ENCODE results near the gene CEMP1.

CEMP1 gene

DNA sequence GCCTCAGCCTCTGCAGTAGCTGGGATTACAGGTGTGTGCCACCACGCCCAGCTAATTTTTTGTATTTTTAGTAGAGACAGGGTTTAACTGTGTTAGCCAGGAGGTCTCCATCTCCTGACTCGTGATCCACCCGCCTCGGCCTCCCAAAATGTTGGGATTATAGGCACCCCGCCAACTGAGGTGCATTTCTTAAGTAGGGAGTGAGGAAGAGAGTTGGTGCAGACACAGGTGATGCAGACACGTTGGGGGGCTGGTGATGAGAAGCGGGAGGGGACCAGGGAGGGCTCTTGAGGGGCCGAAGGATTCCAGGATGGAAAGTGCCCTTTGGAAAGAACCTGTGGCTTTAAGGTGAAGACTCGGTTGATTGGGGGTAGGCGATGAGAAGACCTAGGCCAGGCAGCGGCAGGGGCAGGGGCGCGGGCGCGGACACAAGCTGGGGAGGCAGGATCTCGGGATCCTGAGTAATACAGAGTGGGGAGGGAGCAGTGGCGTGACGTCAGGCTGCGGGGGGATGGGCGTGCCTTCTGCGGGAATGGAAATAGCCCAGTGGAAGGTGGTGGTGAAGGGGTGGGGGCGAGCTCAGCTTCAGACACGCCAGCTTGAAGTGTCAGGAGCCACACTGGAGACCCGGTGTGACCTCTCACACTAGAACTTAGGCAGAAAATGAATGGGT, 19.9 kb downstream of the CEMP1 start:
- Histone ChIP-seq H2BK12ac (ENCODE audit: low read length) (no peak overlapping the region), H3K9me3 (replicated peaks in 1 of 2; ENCODE audit: control insufficient read depth in 2 of 2, insufficient read depth in 1 of 2, low read depth in 1 of 2, low read length in 2 of 2) (no peaks in the 10 kb centered on the region), H2AK5ac (ENCODE audit: low read depth, low read length) (peak overlapping the region; percentile 91), H3K14ac (ENCODE audit: low read length) (peak overlapping the region; percentile 27), H3K4ac (ENCODE audit: low read length) (no peak overlapping the region), H3K36me3 (replicated peaks in 1 of 2; ENCODE audit: control insufficient read depth in 2 of 2, insufficient read depth in 2 of 2, low read length in 2 of 2) (peaks cover 0 to 11% of the 10 kb centered on the region in 2 donors), H3K27ac (replicated peaks; ENCODE audit: low read length) (no peak overlapping the region), H3K79me1 (ENCODE audit: low read depth, low read length) (peaks cover 11% of the 10 kb centered on the region), H3K4me1 (ENCODE audit: control insufficient read depth in 2 of 2, insufficient read depth in 1 of 2, low read depth in 1 of 2, low read length in 2 of 2) (peaks cover 31 to 36% of the 10 kb centered on the region in 2 donors), H4K91ac (ENCODE audit: low read depth, low read length, poor library complexity) (no peak overlapping the region), H3K4me2 (ENCODE audit: insufficient read depth, low read length, poor library complexity, severe bottlenecking) (no peak overlapping the region), H3K18ac (ENCODE audit: low read length) (peak overlapping the region; percentile 38), H2AFZ (ENCODE audit: low read length) (peak overlapping the region; percentile 23), H3K9ac (ENCODE audit: low read depth, low read length, poor library complexity) (no peak overlapping the region), H4K8ac (ENCODE audit: low read depth, low read length) (no peak overlapping the region), H3K23ac (ENCODE audit: low read depth, low read length, poor library complexity) (no peak overlapping the region), H2BK15ac (ENCODE audit: low read length) (peak overlapping the region; percentile 73), H3K27me3 (ENCODE audit: control insufficient read depth in 3 of 3, insufficient read depth in 3 of 3, low read depth in 1 of 3, low read length in 3 of 3) (no peaks in the 10 kb centered on the region), H3K4me3 (ENCODE audit: low read length in 2 of 2) (no peak overlapping the region), H2BK120ac (ENCODE audit: low read depth, low read length) (peak overlapping the region; percentile 72), H2BK5ac (ENCODE audit: low read length) (no peak overlapping the region)
- no CpG with 5 or more reads among the region's 24 CpGs for WGBS, 2 donors (ENCODE audit: extremely low coverage in 2 of 2, insufficient read length in 2 of 2, insufficient replicate concordance in 1 of 2)
- DNase-seq (ENCODE audit: low spot score), result no peak

DNA sequence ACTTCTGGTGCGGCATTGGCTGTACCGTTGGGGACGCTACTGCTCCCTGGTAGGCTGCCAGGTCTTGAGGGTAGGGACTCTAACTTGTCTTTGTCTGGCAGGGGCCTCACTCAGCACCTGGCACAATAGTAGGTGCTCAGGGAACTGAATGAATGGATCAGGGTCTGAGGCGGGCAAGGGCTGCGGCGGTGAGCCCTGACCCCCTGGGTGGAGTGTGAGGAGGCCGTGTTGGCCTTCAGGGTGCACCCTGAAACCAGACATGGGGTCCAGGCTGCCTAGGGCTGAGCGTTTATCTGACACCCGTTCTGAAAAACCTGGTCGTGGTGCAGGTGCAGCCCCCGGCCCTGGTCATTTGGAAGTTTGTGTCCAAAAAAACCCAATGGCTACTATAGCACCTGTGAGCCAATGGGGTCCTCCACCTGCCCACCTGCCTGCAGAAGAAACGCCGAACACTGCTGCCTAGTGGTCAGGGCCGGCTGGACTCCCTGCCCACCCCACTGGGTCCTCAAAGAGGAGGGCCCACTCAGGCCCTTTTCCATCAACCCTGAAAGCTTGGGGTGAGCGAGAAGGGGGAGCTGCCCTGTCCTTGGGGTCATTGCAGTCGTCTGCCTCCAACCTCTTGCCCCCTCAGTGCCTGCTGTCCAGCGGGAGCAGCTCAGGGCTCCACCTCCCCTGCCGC, 22.3 kb downstream of the CEMP1 start:
- H3K9ac ChIP-seq (ENCODE audit: low read depth, low read length, poor library complexity), result no peak overlapping the region

DNA sequence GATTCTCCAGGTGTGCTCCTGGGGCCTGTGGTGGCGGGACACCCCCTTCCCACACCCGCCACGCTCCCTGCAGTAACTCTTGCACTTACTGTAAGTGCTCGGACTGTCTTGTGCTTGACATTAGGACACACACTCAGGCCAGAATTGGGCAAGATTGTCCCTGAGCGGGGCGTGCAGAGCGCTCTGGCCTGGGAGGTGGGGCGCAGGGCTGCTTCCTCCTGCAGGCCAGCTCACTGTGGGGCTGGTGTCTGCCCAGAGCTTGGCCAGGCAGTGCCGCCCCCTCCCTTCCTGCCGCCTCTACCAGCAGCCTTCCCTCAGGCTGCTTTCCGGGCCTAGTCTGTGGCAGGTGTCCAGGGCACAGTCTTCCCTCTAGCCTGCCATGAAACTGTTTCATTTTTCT, 23.5 kb downstream of the CEMP1 start:
- Histone ChIP-seq H3K9me3 (replicated peaks in 1 of 2; ENCODE audit: control insufficient read depth in 2 of 2, insufficient read depth in 1 of 2, low read depth in 1 of 2, low read length in 2 of 2) (no peaks in the 10 kb centered on the region), H3K36me3 (replicated peaks in 1 of 2; ENCODE audit: control insufficient read depth in 2 of 2, insufficient read depth in 2 of 2, low read length in 2 of 2) (no peaks in the 10 kb centered on the region), H3K4me1 (ENCODE audit: control insufficient read depth in 2 of 2, insufficient read depth in 1 of 2, low read depth in 1 of 2, low read length in 2 of 2) (peaks cover 15% of the 10 kb centered on the region in 2 donors), H2BK15ac (ENCODE audit: low read length) (peak overlapping the region; percentile 37), H3K23ac (ENCODE audit: low read depth, low read length, poor library complexity) (no peak overlapping the region), H4K91ac (ENCODE audit: low read depth, low read length, poor library complexity) (no peak overlapping the region), H2BK120ac (ENCODE audit: low read depth, low read length) (no peak overlapping the region), H3K9ac (ENCODE audit: low read depth, low read length, poor library complexity) (peak overlapping the region; percentile 30), H2BK12ac (ENCODE audit: low read length) (no peak overlapping the region), H2AFZ (ENCODE audit: low read length) (no peak overlapping the region), H2BK5ac (ENCODE audit: low read length) (peak overlapping the region; percentile 66), H3K27me3 (ENCODE audit: control insufficient read depth in 3 of 3, insufficient read depth in 3 of 3, low read depth in 1 of 3, low read length in 3 of 3) (no peaks in the 10 kb centered on the region), H3K79me1 (ENCODE audit: low read depth, low read length) (peaks cover 2% of the 10 kb centered on the region), H3K4ac (ENCODE audit: low read length) (no peak overlapping the region), H3K4me3 (ENCODE audit: low read length in 2 of 2) (peak overlapping the region in 1 of 2 donors; percentile 47), H3K14ac (ENCODE audit: low read length) (no peak overlapping the region), H3K18ac (ENCODE audit: low read length) (no peak overlapping the region), H3K27ac (replicated peaks; ENCODE audit: low read length) (no peak overlapping the region), H3K4me2 (ENCODE audit: insufficient read depth, low read length, poor library complexity, severe bottlenecking) (no peak overlapping the region), H2AK5ac (ENCODE audit: low read depth, low read length) (no peak overlapping the region), H4K8ac (ENCODE audit: low read depth, low read length) (no peak overlapping the region)
- no peak for DNase-seq (ENCODE audit: low spot score)
- WGBS, 2 donors (ENCODE audit: extremely low coverage in 2 of 2, insufficient read length in 2 of 2, insufficient replicate concordance in 1 of 2), result no CpG with 5 or more reads among the region's 11 CpGs

More for the DNA sequence above, 22.3 kb downstream of the CEMP1 start:
- Histone ChIP-seq H4K8ac (ENCODE audit: low read depth, low read length) (no peak overlapping the region), H2BK5ac (ENCODE audit: low read length) (peak overlapping the region; percentile 13), H3K23ac (ENCODE audit: low read depth, low read length, poor library complexity) (no peak overlapping the region), H2AFZ (ENCODE audit: low read length) (no peak overlapping the region), H3K18ac (ENCODE audit: low read length) (no peak overlapping the region), H4K91ac (ENCODE audit: low read depth, low read length, poor library complexity) (no peak overlapping the region), H3K4me2 (ENCODE audit: insufficient read depth, low read length, poor library complexity, severe bottlenecking) (no peak overlapping the region), H3K9me3 (replicated peaks in 1 of 2; ENCODE audit: control insufficient read depth in 2 of 2, insufficient read depth in 1 of 2, low read depth in 1 of 2, low read length in 2 of 2) (no peaks in the 10 kb centered on the region), H3K14ac (ENCODE audit: low read length) (no peak overlapping the region), H3K4ac (ENCODE audit: low read length) (no peak overlapping the region), H3K79me1 (ENCODE audit: low read depth, low read length) (peaks cover 2% of the 10 kb centered on the region), H3K27ac (replicated peaks; ENCODE audit: low read length) (no peak overlapping the region), H2BK120ac (ENCODE audit: low read depth, low read length) (peak overlapping the region; percentile 17), H2BK15ac (ENCODE audit: low read length) (no peak overlapping the region), H2AK5ac (ENCODE audit: low read depth, low read length) (peak overlapping the region; percentile 15), H3K4me1 (ENCODE audit: control insufficient read depth in 2 of 2, insufficient read depth in 1 of 2, low read depth in 1 of 2, low read length in 2 of 2) (peaks cover 21 to 22% of the 10 kb centered on the region in 2 donors), H3K36me3 (replicated peaks in 1 of 2; ENCODE audit: control insufficient read depth in 2 of 2, insufficient read depth in 2 of 2, low read length in 2 of 2) (no peaks in the 10 kb centered on the region), H3K4me3 (ENCODE audit: low read length in 2 of 2) (no peak overlapping the region), H2BK12ac (ENCODE audit: low read length) (no peak overlapping the region), H3K27me3 (ENCODE audit: control insufficient read depth in 3 of 3, insufficient read depth in 3 of 3, low read depth in 1 of 3, low read length in 3 of 3) (no peaks in the 10 kb centered on the region)
- DNase-seq (ENCODE audit: low spot score), result no peak
- WGBS, 2 donors (ENCODE audit: extremely low coverage in 2 of 2, insufficient read length in 2 of 2, insufficient replicate concordance in 1 of 2), result no CpG with 5 or more reads among the region's 18 CpGs

DNA sequence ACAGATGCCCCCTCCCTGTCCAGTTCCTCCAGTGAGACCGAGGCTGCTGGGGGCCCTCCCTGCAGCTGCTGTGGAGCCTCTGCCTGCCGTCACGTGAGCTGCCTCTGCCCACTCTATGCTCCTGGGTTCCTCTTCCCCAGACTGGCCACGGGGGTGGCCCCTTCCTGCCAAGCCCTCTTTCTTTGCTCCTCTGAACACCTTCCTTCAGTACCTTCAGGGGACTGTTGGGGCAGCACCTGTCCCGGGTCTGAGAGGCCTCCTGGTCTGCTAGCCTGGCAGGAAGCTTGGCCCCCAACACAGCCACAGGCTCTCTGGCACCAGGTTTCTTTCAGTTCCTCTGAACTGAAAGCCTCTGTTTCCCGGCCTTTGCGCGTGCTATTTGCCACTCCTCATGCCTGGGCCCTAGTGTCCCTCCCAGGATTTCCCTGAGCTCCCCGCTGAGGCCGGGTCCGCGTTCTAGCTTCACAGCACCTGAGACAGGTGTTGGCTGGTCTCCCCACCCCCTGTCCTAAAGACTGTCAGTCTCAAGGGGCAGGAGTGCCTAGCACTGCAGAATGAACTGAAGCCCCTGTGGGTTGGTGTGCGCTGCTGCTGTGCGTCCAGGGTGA, 24.1 kb downstream of the CEMP1 start:
- no peak overlapping the region for H2AFZ ChIP-seq (ENCODE audit: low read length)
- H3K27ac ChIP-seq (replicated peaks; ENCODE audit: low read length), result no peak overlapping the region
- H3K4me1 ChIP-seq (ENCODE audit: control insufficient read depth in 2 of 2, insufficient read depth in 1 of 2, low read depth in 1 of 2, low read length in 2 of 2), result peaks cover 10 to 13% of the 10 kb centered on the region in 2 donors
- no peak overlapping the region for H2AK5ac ChIP-seq (ENCODE audit: low read depth, low read length)
- H2BK15ac ChIP-seq (ENCODE audit: low read length), result peak overlapping the region; percentile 37
- no peak overlapping the region for H3K4me3 ChIP-seq (ENCODE audit: low read length in 2 of 2)
- peaks cover 0 to 3% of the 10 kb centered on the region in 2 donors for H3K9me3 ChIP-seq (replicated peaks in 1 of 2; ENCODE audit: control insufficient read depth in 2 of 2, insufficient read depth in 1 of 2, low read depth in 1 of 2, low read length in 2 of 2)
- peak overlapping the region; percentile 30 for H3K9ac ChIP-seq (ENCODE audit: low read depth, low read length, poor library complexity)
- H3K23ac ChIP-seq (ENCODE audit: low read depth, low read length, poor library complexity), result no peak overlapping the region
- peaks cover 0 to 2% of the 10 kb centered on the region in 2 donors for H3K36me3 ChIP-seq (replicated peaks in 1 of 2; ENCODE audit: control insufficient read depth in 2 of 2, insufficient read depth in 2 of 2, low read length in 2 of 2)
- H2BK12ac ChIP-seq (ENCODE audit: low read length), result no peak overlapping the region
- no peak overlapping the region for H2BK120ac ChIP-seq (ENCODE audit: low read depth, low read length)
- H3K4me2 ChIP-seq (ENCODE audit: insufficient read depth, low read length, poor library complexity, severe bottlenecking), result no peak overlapping the region
- no peak overlapping the region for H4K8ac ChIP-seq (ENCODE audit: low read depth, low read length)
- no CpG with 5 or more reads among the region's 14 CpGs for WGBS, 2 donors (ENCODE audit: extremely low coverage in 2 of 2, insufficient read length in 2 of 2, insufficient replicate concordance in 1 of 2)
- no peak for DNase-seq (ENCODE audit: low spot score)
- peaks cover 4% of the 10 kb centered on the region for H3K79me1 ChIP-seq (ENCODE audit: low read depth, low read length)
- no peak overlapping the region for H3K18ac ChIP-seq (ENCODE audit: low read length)
- peak overlapping the region; percentile 66 for H2BK5ac ChIP-seq (ENCODE audit: low read length)
- no peaks in the 10 kb centered on the region for H3K27me3 ChIP-seq (ENCODE audit: control insufficient read depth in 3 of 3, insufficient read depth in 3 of 3, low read depth in 1 of 3, low read length in 3 of 3)
- no peak overlapping the region for H3K14ac ChIP-seq (ENCODE audit: low read length)
- no peak overlapping the region for H4K91ac ChIP-seq (ENCODE audit: low read depth, low read length, poor library complexity)
- H3K4ac ChIP-seq (ENCODE audit: low read length), result no peak overlapping the region

All from neuronal stem cell (in vitro differentiated cells).